Right cardiac atrium (tissue), 5 donors: ENCODE results near the gene CNTNAP2. TPM values are rescaled to one million over a fixed set of nuclear protein-coding genes. Genes with fewer than 3 reads are reported as not detected.

ENCODE experiments used
- ATAC-seq, 2 donors: fragments of 200-7000 bp; cut with Tn5 transposase; one replicate each; pipeline versions ENCODE4 v1.8.0 to v1.9.1; 2020; ENCODE audit warnings: moderate library complexity in 2 of 2, mild to moderate bottlenecking in 1 of 2
- DNase-seq, 3 donors: peaks; one replicate each; pipeline ENCODE4 v3.0.0-alpha.2; 2020
- H3K27ac ChIP-seq: one replicate; pipeline ENCODE4 v1.5.1; 2013; ENCODE audit warnings: mild to moderate bottlenecking, low read length, control low read depth, moderate library complexity
- H3K27me3 ChIP-seq: one replicate; pipeline ENCODE4 v1.6.1; 2013; ENCODE audit not compliant: control insufficient read depth, insufficient read depth
- H3K4me1 ChIP-seq: one replicate; pipeline ENCODE4 v1.6.1; 2013; ENCODE audit warnings: low read length; ENCODE audit not compliant: control insufficient read depth, insufficient read depth
- H3K4me3 ChIP-seq: one replicate; pipeline ENCODE4 v1.5.1; 2013; ENCODE audit warnings: low read length, control low read depth
- H3K9me3 ChIP-seq: one replicate; pipeline ENCODE4 v1.6.1; 2013; ENCODE audit warnings: low read length; ENCODE audit not compliant: control insufficient read depth
- WGBS: extraction: QIAGEN DNeasy Blood & Tissue Kit; methylation state at CpG from one replicate; pipeline ENCODE4 v1.1.7; 2013; 5-methylcytosine and 5-hydroxymethylcytosine counted together
- intact Hi-C, 4 donors: fragments of 100-400 bp; cut with DNase I; formaldehyde crosslinking; loops; one replicate each; pipeline versions ENCODE4 v1.11.0 to v1.14.0; 2022 to 2023
- polyA plus RNA-seq: library from polyadenylated mRNA; stranded (reverse); fragments of 200-250 nt; gene quantifications from one replicate; pipeline ENCODE4 v1.2.3, GENCODE V29; 2013
- total RNA-seq, 4 donors: library from RNA; stranded (reverse); fragmentation: NEBNext Ultra II Directional; extraction: Animal tissue kit (Norgen Biotek cat#: 25700); gene quantifications; one replicate each; pipeline ENCODE4 v1.2.1, GENCODE V29; 2021
- donor health status: healthy with polysubstance abuse.
- donor health status: DM: no; HTN: yes; CAD: no.
- donor health status: DM: no; HTN: no; CAD: no.
- donor health status: DM: no; HTN: yes; CAD: no; lungs with severe emphysema.
- donor health status: DM: yes; HTN: yes; CAD: no.

CNTNAP2 gene
- total and polyA plus RNA-seq, 5 donors, result 0.23 to 1.7 (median 0.91) TPM; not detected in 1

GRCh38 chr7:148153616-148154284 lies 2037.1 kb downstream of the CNTNAP2 start:
- DNase-seq (peak; percentile 64 to 93 (median 91)), ATAC-seq (peak; percentile 98)
- no peaks in the 10 kb centered on the region for H3K9me3 ChIP-seq
- no peaks in the 10 kb centered on the region for H3K4me1 ChIP-seq
- intact Hi-C loops, result loop anchor here in 1 of 4 donors (10.0 kb wide), 1 partner anchor 71 kb away; no protein-coding TSS in a partner anchor
- H3K27ac ChIP-seq, result peak overlapping the region; percentile 25
- H3K27me3 ChIP-seq, result no peaks in the 10 kb centered on the region
- no peak overlapping the region for H3K4me3 ChIP-seq
- 29% methylated on average over 6 of the region's 6 CpGs for WGBS

DNA sequence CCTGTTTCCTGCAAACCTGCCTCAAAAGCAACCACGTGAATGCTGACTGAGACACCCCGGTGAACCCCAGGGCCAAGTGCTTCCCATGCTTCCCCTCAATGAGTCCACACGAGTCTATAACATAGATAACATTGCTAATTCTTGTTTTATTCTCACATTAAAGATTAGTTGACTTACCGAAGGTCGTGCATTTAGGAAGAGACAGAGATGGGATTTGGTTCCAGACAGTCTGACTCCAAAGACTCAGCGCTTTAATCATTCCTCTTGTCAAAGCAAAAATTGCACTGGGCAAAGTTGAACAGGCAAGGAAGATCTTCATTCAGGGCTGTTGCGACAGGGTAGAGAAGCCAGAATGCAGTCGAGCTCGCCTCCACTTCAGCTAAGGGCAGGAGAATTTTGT lies 2038.4 kb downstream of the CNTNAP2 start:
- intact Hi-C loops, result loop anchor here in 1 of 4 donors (10.0 kb wide), 1 partner anchor 70 kb away; no protein-coding TSS in a partner anchor
- Histone ChIP-seq H3K9me3 (no peaks in the 10 kb centered on the region), H3K27ac (no peak overlapping the region), H3K4me3 (no peak overlapping the region), H3K4me1 (no peaks in the 10 kb centered on the region), H3K27me3 (no peaks in the 10 kb centered on the region)
- no peak for DNase-seq
- no peak for ATAC-seq
- WGBS, result 47% methylated on average over 9 of the region's 9 CpGs

- H3K27ac ChIP-seq, result no peak overlapping the region
- H3K9me3 ChIP-seq, result no peaks in the 10 kb centered on the region
- intact Hi-C loops, result loop anchor here in 1 of 4 donors (10.0 kb wide), 1 partner anchor 69 kb away; no protein-coding TSS in a partner anchor
- DNase-seq, result no peak
- no peak overlapping the region for H3K4me3 ChIP-seq
- H3K27me3 ChIP-seq, result no peaks in the 10 kb centered on the region
- WGBS, result 88% methylated on average over 8 of the region's 8 CpGs
- no peak for ATAC-seq
- no peaks in the 10 kb centered on the region for H3K4me1 ChIP-seq
Measured at GRCh38 chr7:148155826-148156225, 2039.2 kb downstream of the CNTNAP2 start.

DNA sequence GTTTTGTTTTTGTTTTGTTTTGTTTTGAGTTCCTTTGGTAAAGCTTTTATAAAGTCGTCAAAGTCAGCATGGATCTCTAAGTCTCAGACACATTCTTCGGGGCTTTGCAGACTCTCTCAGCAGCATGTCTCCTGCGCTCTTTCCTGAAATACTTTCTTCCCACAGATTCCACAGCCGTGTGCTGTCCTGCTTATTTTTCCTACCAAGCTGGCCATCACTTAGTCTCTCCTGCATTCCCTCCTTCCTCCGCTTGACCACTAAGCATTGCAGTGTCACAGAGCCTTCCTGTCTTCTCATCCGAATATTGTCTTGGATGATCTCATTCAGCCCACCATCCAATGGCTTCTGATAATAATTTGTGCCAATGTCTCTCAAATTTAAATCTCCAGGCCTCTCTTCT lies 2039.6 kb downstream of the CNTNAP2 start:
- WGBS, result 79% methylated on average over 6 of the region's 6 CpGs
- ATAC-seq (no peak), DNase-seq (no peak)
- intact Hi-C loops, result loop anchor here in 1 of 4 donors (10.0 kb wide), 1 partner anchor 69 kb away; no protein-coding TSS in a partner anchor
- Histone ChIP-seq H3K27ac (no peak overlapping the region), H3K27me3 (no peaks in the 10 kb centered on the region), H3K4me3 (no peak overlapping the region), H3K9me3 (no peaks in the 10 kb centered on the region), H3K4me1 (no peaks in the 10 kb centered on the region)

- Histone ChIP-seq H3K27ac (no peak overlapping the region), H3K27me3 (no peaks in the 10 kb centered on the region), H3K4me1 (no peaks in the 10 kb centered on the region), H3K4me3 (no peak overlapping the region), H3K9me3 (no peaks in the 10 kb centered on the region)
- ATAC-seq (no peak), DNase-seq (no peak)
- intact Hi-C loops, result loop anchor here in 1 of 4 donors (10.0 kb wide), 1 partner anchor 65 kb away; no protein-coding TSS in a partner anchor
- WGBS, result 87% methylated on average over 4 of the region's 4 CpGs
Measured at GRCh38 chr7:148159331-148159730, 2042.7 kb downstream of the CNTNAP2 start.

DNA sequence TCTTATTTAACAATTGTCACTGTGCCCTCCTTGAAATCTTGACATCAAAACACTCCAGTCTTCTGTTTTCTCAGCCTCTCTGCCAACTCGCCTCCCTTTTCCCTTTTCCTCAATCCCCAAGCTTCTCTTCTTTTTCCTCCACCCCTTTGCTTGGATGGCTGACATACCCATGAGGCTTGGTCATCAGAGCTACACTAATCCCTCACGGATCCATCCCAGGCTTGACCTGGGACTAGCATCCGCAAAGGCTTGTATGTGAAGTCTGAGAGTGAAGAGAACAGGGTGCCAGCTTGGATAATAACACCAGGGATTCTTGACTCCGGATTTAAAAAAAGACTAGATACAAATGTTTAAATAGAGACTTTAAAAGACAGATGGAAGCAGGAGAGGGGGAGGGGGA lies 2045.2 kb downstream of the CNTNAP2 start:
- WGBS, result 78% methylated on average over 4 of the region's 4 CpGs
- Histone ChIP-seq H3K4me3 (no peak overlapping the region), H3K4me1 (no peaks in the 10 kb centered on the region), H3K27me3 (no peaks in the 10 kb centered on the region), H3K27ac (no peak overlapping the region), H3K9me3 (no peaks in the 10 kb centered on the region)
- DNase-seq (no peak), ATAC-seq (no peak)
- intact Hi-C loops, result no loop called here

DNA sequence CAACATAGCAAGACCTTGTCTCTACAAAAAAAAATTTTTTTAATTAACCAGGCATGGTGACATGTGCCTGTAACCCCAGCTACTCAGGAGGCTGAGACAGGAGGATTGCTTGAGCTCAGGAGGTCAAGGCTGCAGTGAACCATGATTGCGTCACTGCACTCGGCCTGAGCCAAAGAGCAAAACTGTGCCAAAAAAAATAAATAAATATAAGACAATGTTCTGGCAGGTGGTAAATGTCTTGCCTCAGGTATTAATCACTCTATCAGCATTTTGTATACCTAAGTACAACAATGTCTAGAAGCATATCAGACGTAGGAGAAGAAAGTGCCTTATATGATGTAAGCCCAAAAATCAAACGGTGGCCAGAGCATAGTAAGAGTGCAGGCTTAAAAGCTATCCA lies 2046.2 kb downstream of the CNTNAP2 start:
- WGBS, result 58% methylated on average over 4 of the region's 4 CpGs
- Histone ChIP-seq H3K4me1 (no peaks in the 10 kb centered on the region), H3K9me3 (no peaks in the 10 kb centered on the region), H3K27ac (no peak overlapping the region), H3K4me3 (no peak overlapping the region), H3K27me3 (no peaks in the 10 kb centered on the region)
- ATAC-seq (no peak), DNase-seq (no peak)
- intact Hi-C loops, result no loop called here

- WGBS, result 22% methylated on average over 1 of the region's 1 CpG
- no peak for ATAC-seq
- Histone ChIP-seq H3K4me3 (no peak overlapping the region), H3K27ac (no peak overlapping the region), H3K4me1 (no peaks in the 10 kb centered on the region), H3K9me3 (no peaks in the 10 kb centered on the region), H3K27me3 (no peaks in the 10 kb centered on the region)
- intact Hi-C loops, result no loop called here
- no peak for DNase-seq
Measured at GRCh38 chr7:148163246-148163645, 2046.6 kb downstream of the CNTNAP2 start.

DNA sequence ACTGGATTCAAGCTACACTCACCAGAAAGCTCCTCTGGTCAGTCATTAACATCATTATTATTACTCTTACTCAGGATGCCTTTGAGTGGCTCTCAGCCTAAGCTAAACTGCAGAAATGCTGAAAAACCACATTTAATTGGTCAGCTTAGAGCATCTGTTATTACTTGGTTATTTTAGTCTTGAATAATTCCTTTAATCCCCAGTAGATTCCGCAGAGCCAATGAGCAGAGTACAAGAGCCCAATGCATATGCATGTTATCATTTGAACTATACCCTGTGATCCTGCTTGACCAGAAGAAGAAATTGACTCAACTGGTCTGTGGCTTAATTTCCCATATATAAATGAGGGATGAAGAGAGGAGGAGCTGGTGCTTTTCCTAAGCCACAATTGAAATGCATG lies 2056.3 kb downstream of the CNTNAP2 start:
- intact Hi-C loops, result no loop called here
- DNase-seq (no peak), ATAC-seq (no peak)
- H3K27me3 ChIP-seq, result no peaks in the 10 kb centered on the region
- WGBS, result 83% methylated on average over 1 of the region's 1 CpG
- no peak overlapping the region for H3K27ac ChIP-seq
- no peaks in the 10 kb centered on the region for H3K9me3 ChIP-seq
- H3K4me3 ChIP-seq, result no peak overlapping the region
- no peaks in the 10 kb centered on the region for H3K4me1 ChIP-seq

GRCh38 chr7:148173369-148173768 lies 2056.8 kb downstream of the CNTNAP2 start:
- intact Hi-C loops, result no loop called here
- Histone ChIP-seq H3K27ac (no peak overlapping the region), H3K4me1 (no peaks in the 10 kb centered on the region), H3K4me3 (no peak overlapping the region), H3K9me3 (no peaks in the 10 kb centered on the region), H3K27me3 (no peaks in the 10 kb centered on the region)
- no peak for ATAC-seq
- DNase-seq, result no peak
- 92% methylated on average over 3 of the region's 3 CpGs for WGBS

DNA sequence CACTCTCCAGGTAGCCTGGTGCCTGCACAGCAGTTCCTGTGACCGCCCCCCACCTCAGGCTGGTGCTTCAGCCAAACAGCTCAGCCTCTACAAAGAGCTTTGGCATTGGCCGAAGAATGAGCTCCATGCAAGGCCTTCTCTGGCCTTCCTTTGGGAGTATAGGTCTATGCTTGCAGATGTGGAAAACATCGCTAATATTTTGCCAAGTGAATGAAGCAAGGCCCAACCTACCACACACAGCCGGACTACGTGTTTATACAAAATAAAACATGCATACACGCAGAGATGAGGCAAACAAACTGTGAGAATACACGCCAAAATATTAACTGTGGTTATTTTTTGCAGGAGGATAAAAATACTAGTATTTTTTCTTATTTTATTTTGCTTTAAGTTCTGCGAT lies 2057.8 kb downstream of the CNTNAP2 start:
- DNase-seq (no peak), ATAC-seq (no peak)
- WGBS, result 80% methylated on average over 8 of the region's 8 CpGs
- intact Hi-C loops, result no loop called here
- no peak overlapping the region for H3K27ac ChIP-seq
- no peaks in the 10 kb centered on the region for H3K27me3 ChIP-seq
- H3K9me3 ChIP-seq, result no peaks in the 10 kb centered on the region
- no peaks in the 10 kb centered on the region for H3K4me1 ChIP-seq
- H3K4me3 ChIP-seq, result no peak overlapping the region
